Stomach (tissue), 9 donors: ENCODE results near the gene MRI1. TPM values are rescaled to one million over a fixed set of nuclear protein-coding genes. Genes with fewer than 3 reads are reported as not detected.

ENCODE experiments used
- DNase-seq, 2 donors: peaks; one replicate each; pipeline versions ENCODE4 v3.0.0 to v3.0.0-alpha.2; 2013 to 2019
- H3K27ac ChIP-seq, 5 donors: fragments of 200-600 bp in 4 of 5; sonication (generic) in 4 of 5; one replicate each; pipeline ENCODE4 v1.5.1; 2013 to 2019; ENCODE audit warnings: mild to moderate bottlenecking in 1 of 5, moderate library complexity in 1 of 5
- H3K27me3 ChIP-seq, 3 donors: fragments of 200-600 bp; sonication (generic); one replicate each; pipeline ENCODE4 v1.5.1; 2017 to 2019; ENCODE audit warnings: mixed run types in 1 of 3
- H3K36me3 ChIP-seq, 4 donors: fragments of 200-600 bp; sonication (generic); 1 replicate in 3 of 4; 2 replicates in 1 of 4; pipeline ENCODE4 v1.5.1; 2016 to 2019
- H3K4me1 ChIP-seq, 4 donors: fragments of 200-600 bp; sonication (generic); one replicate each; pipeline ENCODE4 v1.5.1; 2016 to 2019
- H3K4me3 ChIP-seq, 4 donors: fragments of 200-600 bp; sonication (generic) in 3 of 4; one replicate each; pipeline ENCODE4 v1.5.1; 2016 to 2019; ENCODE audit warnings: mild to moderate bottlenecking in 1 of 4
- H3K9me3 ChIP-seq, 4 donors: fragments of 200-600 bp; sonication (generic); one replicate each; pipeline ENCODE4 v1.5.1; 2016 to 2019
- CTCF ChIP-seq, 7 experiments: fragments of 450-650 bp in 4 of 7; fragments of 200-600 bp in 3 of 7; sonication (generic) in 3 of 7; IDR thresholded peaks; one replicate each; pipeline ENCODE4 v1.5.1; 2016 to 2019; ENCODE audit warnings: antibody characterized with exemption in 7 of 7, control low read depth in 2 of 7, mild to moderate bottlenecking in 1 of 7
- EP300 ChIP-seq: sonication (generic); formaldehyde crosslinking; IDR thresholded peaks from one replicate; pipeline ENCODE4 v1.6.1; 2017; ENCODE audit warnings: antibody characterized with exemption
- POLR2A ChIP-seq, 4 donors: fragments of 450-650 bp; IDR thresholded peaks; one replicate each; pipeline ENCODE4 v1.6.1; 2016; ENCODE audit warnings: antibody characterized with exemption in 4 of 4, control low read depth in 2 of 4, mild to moderate bottlenecking in 1 of 4, moderate library complexity in 1 of 4
- POLR2AphosphoS5 ChIP-seq, 3 donors: sonication (generic); formaldehyde crosslinking; IDR thresholded peaks; one replicate each; pipeline ENCODE4 v1.6.1; 2016; ENCODE audit warnings: antibody characterized with exemption in 3 of 3
- WGBS, 5 donors: extraction: QIAGEN DNeasy Blood & Tissue Kit in 3 of 5; methylation state at CpG; one replicate each; pipeline versions ENCODE4 v1.1.5 to v1.1.7; 2013 to 2018; 5-methylcytosine and 5-hydroxymethylcytosine counted together
- intact Hi-C: fragments of 100-400 bp; cut with DNase I; formaldehyde crosslinking; loops from one replicate; pipeline ENCODE4 v1.15.1; 2023; ENCODE audit warnings: low total_unique reads
- polyA plus RNA-seq, 3 donors: library from polyadenylated mRNA; stranded (reverse); fragments of 200-250 nt; gene quantifications; one replicate each; pipeline ENCODE4 v1.2.3, GENCODE V29; 2013
- total RNA-seq, 5 donors: library from RNA; depleted of rRNA; stranded (reverse); fragments of >200 nt; gene quantifications; one replicate each; pipeline versions ENCODE4 v1.1.0 to v1.2.3, GENCODE V29; 2014 to 2016
- donor health status: healthy with polysubstance abuse.
- donor health status: Bipolar disorder and iron deficiency.
- donor health status: healthy.

MRI1 gene
- total and polyA plus RNA-seq, 8 donors, result 7.3 to 249 (median 36.4) TPM

- Histone ChIP-seq H3K4me1 (peaks cover 16 to 57% (median 34%) of the 10 kb centered on the region in 4 donors), H3K9me3 (no peaks in the 10 kb centered on the region), H3K27ac (peak overlapping the region; percentile 86 to 98 (median 95)), H3K27me3 (no peaks in the 10 kb centered on the region), H3K4me3 (peak overlapping the region; percentile 69 to 90 (median 80)), H3K36me3 (no peaks in the 10 kb centered on the region)
- intact Hi-C loops, result no loop called here
- peak; percentile 80 to 92 for DNase-seq
- no peak for TF ChIP-seq CTCF (IDR thresholded peaks at IDR 0.05)
- TF ChIP-seq POLR2AphosphoS5 (IDR thresholded peaks at IDR 0.05), result peak; percentile 20 to 84 (median 73)
- 1 to 7% (median 3%) methylated on average over 7 to 8 of the region's 8 CpGs for WGBS, 5 donors
These were observed 30.1 kb downstream of the MRI1 start for GRCh38 chr19:13794398-13794756.

- H3K4me1 ChIP-seq, result peaks cover 16 to 51% (median 34%) of the 10 kb centered on the region in 4 donors
- peak; percentile 26 to 76 (median 40) for TF ChIP-seq POLR2AphosphoS5 (IDR thresholded peaks at IDR 0.05)
- no peak for TF ChIP-seq EP300
- no peaks in the 10 kb centered on the region for H3K9me3 ChIP-seq
- H3K27ac ChIP-seq, result peak within 1 kb of the TSS; percentile 86 to 98 (median 95)
- H3K4me3 ChIP-seq, result peak within 1 kb of the TSS; percentile 69 to 90 (median 80)
- H3K36me3 ChIP-seq, result no peaks in the 10 kb centered on the region
- no peaks in the 10 kb centered on the region for H3K27me3 ChIP-seq
- DNase-seq, result peak; percentile 99 to 100
- WGBS, 5 donors, result 1% methylated on average over 35 to 71 of the region's 71 CpGs
- intact Hi-C loops, result no loop called here
These were observed 30.7 kb downstream of the MRI1 start, which contains the start of gene ZSWIM4 for GRCh38 chr19:13794757-13795589. ZSWIM4 (plus strand) TSS chr19:13795443; CDS start chr19:13795649, 206 bp downstream.

- no peaks in the 10 kb centered on the region for H3K36me3 ChIP-seq
- DNase-seq, result peak in 1 of 2 donors; percentile 79
- intact Hi-C loops, result no loop called here
- H3K4me1 ChIP-seq, result peaks cover 16 to 46% (median 34%) of the 10 kb centered on the region in 4 donors
- WGBS, 5 donors, result 4 to 12% (median 5%) methylated on average over 16 to 42 of the region's 42 CpGs
- no peaks in the 10 kb centered on the region for H3K9me3 ChIP-seq
- no peaks in the 10 kb centered on the region for H3K27me3 ChIP-seq
- H3K4me3 ChIP-seq, result peak overlapping the region; percentile 69 to 90 (median 80)
- no peak for TF ChIP-seq CTCF (IDR thresholded peaks at IDR 0.05)
- no peak for TF ChIP-seq POLR2A (IDR thresholded peaks at IDR 0.05)
- no peak for TF ChIP-seq EP300
- no peak for TF ChIP-seq POLR2AphosphoS5 (IDR thresholded peaks at IDR 0.05)
- H3K27ac ChIP-seq, result peak overlapping the region; percentile 80 to 98 (median 95)
These were observed 31.4 kb downstream of the MRI1 start for GRCh38 chr19:13795595-13796300.

- H3K36me3 ChIP-seq, result no peaks in the 10 kb centered on the region
- H3K9me3 ChIP-seq, result no peaks in the 10 kb centered on the region
- peak; percentile 53 to 79 for DNase-seq
- intact Hi-C loops, result no loop called here
- WGBS, 5 donors, result 11 to 22% (median 15%) methylated on average over 8 to 12 of the region's 12 CpGs
- peak overlapping the region; percentile 26 to 98 (median 95) for H3K27ac ChIP-seq
- peak overlapping the region; percentile 69 to 90 (median 80) for H3K4me3 ChIP-seq
- TF ChIP-seq POLR2A (IDR thresholded peaks at IDR 0.05), result no peak
- peak in 1 of 3 donors; percentile 43 for TF ChIP-seq POLR2AphosphoS5 (IDR thresholded peaks at IDR 0.05)
- H3K27me3 ChIP-seq, result no peaks in the 10 kb centered on the region
- H3K4me1 ChIP-seq, result peaks cover 16 to 46% (median 34%) of the 10 kb centered on the region in 4 donors
These were observed 32.2 kb downstream of the MRI1 start for GRCh38 chr19:13796301-13797057.

GRCh38 chr19:13797058-13797440 is 32.7 kb downstream of the MRI1 start:
- intact Hi-C loops, result no loop called here
- no peaks in the 10 kb centered on the region for H3K27me3 ChIP-seq
- peaks cover 16 to 46% (median 34%) of the 10 kb centered on the region in 4 donors for H3K4me1 ChIP-seq
- H3K36me3 ChIP-seq, result no peaks in the 10 kb centered on the region
- H3K4me3 ChIP-seq, result no peak overlapping the region
- no peaks in the 10 kb centered on the region for H3K9me3 ChIP-seq
- WGBS, 5 donors, result 72 to 85% (median 76%) methylated on average over 4 of the region's 4 CpGs
- DNase-seq, result no peak
- H3K27ac ChIP-seq, result peak overlapping the region; percentile 52 to 98 (median 95)
- TF ChIP-seq POLR2AphosphoS5 (IDR thresholded peaks at IDR 0.05) (no peak), CTCF (IDR thresholded peaks at IDR 0.05) (no peak), EP300 (no peak), POLR2A (IDR thresholded peaks at IDR 0.05) (no peak)
